HUES64 (cell line): ENCODE data around the gene GBX1.

ENCODE experiments used
- H3K27ac ChIP-seq: 2 replicates; pipeline ENCODE4 v1.7.0; 2013; ENCODE audit warnings: low read depth, low read length, inconsistent platforms
- H3K27me3 ChIP-seq: 2 replicates; pipeline ENCODE4 v1.6.1; 2013; ENCODE audit warnings: mild to moderate bottlenecking, low read length; ENCODE audit not compliant: insufficient read depth
- H3K36me3 ChIP-seq: 2 replicates; pipeline ENCODE4 v1.6.1; 2013; ENCODE audit warnings: mild to moderate bottlenecking, low read length; ENCODE audit not compliant: insufficient read depth
- H3K4me1 ChIP-seq: 2 replicates; pipeline ENCODE4 v1.6.1; 2013; ENCODE audit warnings: mild to moderate bottlenecking, low read length, moderate library complexity; ENCODE audit not compliant: insufficient read depth
- H3K4me3 ChIP-seq: 2 replicates; pipeline ENCODE4 v1.5.1; 2013; ENCODE audit warnings: mild to moderate bottlenecking, low read length, moderate library complexity
- H3K9ac ChIP-seq: 2 replicates; pipeline ENCODE4 v1.6.1; 2013; ENCODE audit warnings: mild to moderate bottlenecking, low read depth, low read length
- H3K9me3 ChIP-seq: 2 replicates; pipeline ENCODE4 v1.6.1; 2013; ENCODE audit warnings: low read depth, low read length; ENCODE audit not compliant: insufficient read depth
- WGBS: fragments of 150-250, 120-280 bp; methylation state at CpG from one replicate; pipeline ENCODE4 v1.1.7; 2013; ENCODE audit warnings: missing lambda C conversion rate; 5-methylcytosine and 5-hydroxymethylcytosine counted together

GBX1 gene

DNA sequence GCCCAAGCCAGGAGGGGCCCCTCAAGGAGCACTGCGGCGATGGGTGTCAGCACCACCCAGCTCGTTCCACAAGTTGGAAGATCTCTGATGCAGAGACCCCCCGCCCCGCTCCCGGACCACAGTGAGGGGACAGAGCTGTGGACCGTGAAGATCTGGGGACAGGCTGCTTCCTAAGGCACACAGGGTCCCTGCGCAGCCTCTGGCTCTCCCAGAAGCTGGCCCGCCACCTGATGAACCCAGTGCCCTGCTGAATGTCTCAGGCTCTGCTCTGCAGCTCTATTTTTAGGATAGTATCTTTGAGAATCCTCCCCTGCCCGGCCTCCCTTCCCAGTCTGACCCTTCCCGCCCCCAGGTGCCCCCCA, 29.7 kb downstream of the GBX1 start:
- H3K27me3 ChIP-seq = peaks cover 13% of the 10 kb centered on the region; the same call in 1 of the 2 replicates
- H3K36me3 ChIP-seq = peaks cover 32% of the 10 kb centered on the region
- no peaks in the 10 kb centered on the region for H3K9me3 ChIP-seq
- 76% methylated on average over 11 of the region's 11 CpGs for WGBS
- H3K27ac ChIP-seq = no peak overlapping the region
- peaks cover 23% of the 10 kb centered on the region for H3K4me1 ChIP-seq
- H3K4me3 ChIP-seq = no peak overlapping the region
- no peak overlapping the region for H3K9ac ChIP-seq

GRCh38 chr7:151137076-151137675, 30.3 kb downstream of the GBX1 start:
- Histone ChIP-seq H3K4me3 (no peak overlapping the region), H3K27me3 (peaks cover 13% of the 10 kb centered on the region; the same call in 1 of the 2 replicates), H3K9ac (no peak overlapping the region), H3K36me3 (peaks cover 32% of the 10 kb centered on the region), H3K4me1 (peaks cover 23% of the 10 kb centered on the region), H3K27ac (no peak overlapping the region), H3K9me3 (no peaks in the 10 kb centered on the region)
- WGBS = 79% methylated on average over 22 of the region's 22 CpGs

GRCh38 chr7:151135866-151136843, 31.3 kb downstream of the GBX1 start:
- Histone ChIP-seq H3K9ac (no peak overlapping the region), H3K9me3 (no peaks in the 10 kb centered on the region), H3K27ac (no peak overlapping the region), H3K4me3 (no peak overlapping the region), H3K36me3 (peaks cover 35% of the 10 kb centered on the region), H3K4me1 (peaks cover 23% of the 10 kb centered on the region), H3K27me3 (peaks cover 13% of the 10 kb centered on the region; the same call in 1 of the 2 replicates)
- 95% methylated on average over 33 of the region's 33 CpGs for WGBS

DNA sequence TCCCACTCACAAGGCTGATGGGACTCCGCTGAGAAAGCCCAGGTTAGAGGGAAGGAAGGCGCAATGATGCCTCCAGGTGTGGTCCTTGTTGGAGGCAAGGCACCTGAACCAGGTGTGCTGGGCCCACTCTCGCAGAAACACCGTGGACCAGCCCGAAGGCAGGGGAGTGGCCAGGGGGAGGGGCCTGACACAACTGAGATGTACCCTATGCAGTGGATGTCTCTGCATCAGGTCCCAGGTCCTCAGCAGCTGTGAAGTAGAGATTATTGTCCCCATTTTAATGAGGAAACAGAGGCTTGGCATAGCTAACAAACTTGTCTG, 32.0 kb downstream of the GBX1 start:
- no peak overlapping the region for H3K4me3 ChIP-seq
- peaks cover 13% of the 10 kb centered on the region; the same call in 1 of the 2 replicates for H3K27me3 ChIP-seq
- no peaks in the 10 kb centered on the region for H3K9me3 ChIP-seq
- H3K36me3 ChIP-seq = peaks cover 41% of the 10 kb centered on the region
- H3K4me1 ChIP-seq = peaks cover 23% of the 10 kb centered on the region
- no peak overlapping the region for H3K27ac ChIP-seq
- no peak overlapping the region for H3K9ac ChIP-seq
- WGBS = 94% methylated on average over 5 of the region's 5 CpGs

DNA sequence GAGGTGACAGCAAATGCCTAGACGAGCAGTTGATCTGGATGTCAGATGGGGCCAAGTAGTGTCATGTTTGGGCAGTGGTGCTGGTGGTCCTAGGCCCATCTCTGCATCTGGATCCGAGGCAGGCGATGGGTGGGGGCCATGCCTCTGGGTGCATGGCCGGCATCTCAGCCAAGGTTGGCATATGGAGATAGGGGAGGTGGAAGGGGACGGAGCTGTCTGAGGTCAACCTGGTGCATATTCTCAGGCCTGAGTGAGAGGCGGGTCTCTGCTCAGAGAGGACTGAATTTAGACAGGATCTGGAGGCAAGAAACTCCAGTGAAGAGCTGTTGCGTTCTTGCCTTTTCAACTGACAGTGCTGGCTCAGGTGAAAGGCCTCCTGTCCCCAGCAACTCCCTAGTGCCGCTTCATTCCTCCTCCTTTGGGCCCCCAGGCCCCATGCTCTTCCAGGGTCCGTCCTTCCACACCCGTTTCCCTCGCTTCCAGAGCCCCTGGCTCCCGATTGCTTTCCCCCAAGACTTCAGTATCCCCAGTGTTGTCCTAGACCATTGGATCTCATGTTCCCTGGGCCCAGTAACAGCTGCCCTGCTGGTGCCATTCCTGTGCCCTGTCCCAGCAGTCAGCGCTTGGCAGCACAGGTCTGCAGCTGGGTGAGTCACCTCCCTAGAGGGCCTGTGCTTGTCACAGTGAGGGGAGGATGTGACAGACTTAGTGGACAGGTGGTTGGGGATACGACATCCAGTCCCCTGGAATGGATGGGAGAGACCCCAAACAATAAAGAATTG, 32.6 kb downstream of the GBX1 start:
- Histone ChIP-seq H3K4me3 (no peak overlapping the region), H3K9ac (no peak overlapping the region), H3K27me3 (peaks cover 13% of the 10 kb centered on the region; the same call in 1 of the 2 replicates), H3K27ac (no peak overlapping the region), H3K9me3 (no peaks in the 10 kb centered on the region), H3K36me3 (peaks cover 46% of the 10 kb centered on the region), H3K4me1 (peaks cover 23% of the 10 kb centered on the region)
- 94% methylated on average over 14 of the region's 14 CpGs for WGBS

GRCh38 chr7:151133986-151134742, 33.3 kb downstream of the GBX1 start:
- peaks cover 22% of the 10 kb centered on the region for H3K4me1 ChIP-seq
- peaks cover 49% of the 10 kb centered on the region for H3K36me3 ChIP-seq
- no peak overlapping the region for H3K27ac ChIP-seq
- no peak overlapping the region for H3K9ac ChIP-seq
- no peak overlapping the region for H3K4me3 ChIP-seq
- H3K9me3 ChIP-seq = no peaks in the 10 kb centered on the region
- 95% methylated on average over 24 of the region's 24 CpGs for WGBS
- peaks cover 8% of the 10 kb centered on the region; the same call in 1 of the 2 replicates for H3K27me3 ChIP-seq

GRCh38 chr7:151133266-151133985, 34.1 kb downstream of the GBX1 start:
- H3K9me3 ChIP-seq = no peaks in the 10 kb centered on the region
- H3K36me3 ChIP-seq = peaks cover 56% of the 10 kb centered on the region
- WGBS = 95% methylated on average over 16 of the region's 16 CpGs
- peaks cover 16% of the 10 kb centered on the region for H3K4me1 ChIP-seq
- H3K27ac ChIP-seq = no peak overlapping the region
- peaks cover under 1% of the 10 kb centered on the region; the same call in 1 of the 2 replicates for H3K27me3 ChIP-seq
- H3K4me3 ChIP-seq = no peak overlapping the region
- H3K9ac ChIP-seq = no peak overlapping the region

- peaks cover 64% of the 10 kb centered on the region for H3K36me3 ChIP-seq
- no peaks in the 10 kb centered on the region for H3K27me3 ChIP-seq
- H3K4me1 ChIP-seq = peaks cover 8% of the 10 kb centered on the region
- 94% methylated on average over 21 of the region's 21 CpGs for WGBS
- no peaks in the 10 kb centered on the region for H3K9me3 ChIP-seq
- no peak overlapping the region for H3K27ac ChIP-seq
- H3K4me3 ChIP-seq = no peak overlapping the region
- H3K9ac ChIP-seq = no peak overlapping the region
Observed at GRCh38 chr7:151132461-151133205, 34.9 kb downstream of the GBX1 start.

GRCh38 chr7:151131592-151132293, 35.8 kb downstream of the GBX1 start:
- Histone ChIP-seq H3K9ac (no peak overlapping the region), H3K36me3 (peaks cover 66% of the 10 kb centered on the region), H3K4me1 (peaks cover 2% of the 10 kb centered on the region; the same call in 1 of the 2 replicates), H3K27ac (no peak overlapping the region), H3K4me3 (no peak overlapping the region), H3K9me3 (no peaks in the 10 kb centered on the region), H3K27me3 (peaks cover 8% of the 10 kb centered on the region)
- 93% methylated on average over 19 of the region's 19 CpGs for WGBS
